ENCODE measurements around the gene TAP1. TPM values are rescaled to one million over a fixed set of nuclear protein-coding genes. Genes with fewer than 3 reads are reported as not detected.
A peak's percentile ranks its signal among the peaks of the same experiment; 100 is the strongest.

TAP1 gene
- total and polyA plus RNA-seq, 2 of the 8 experiments (the other 6 are each of a cell fraction or from before 2014, with no cell fraction given) = 16.8 to 22.0 TPM

DNA sequence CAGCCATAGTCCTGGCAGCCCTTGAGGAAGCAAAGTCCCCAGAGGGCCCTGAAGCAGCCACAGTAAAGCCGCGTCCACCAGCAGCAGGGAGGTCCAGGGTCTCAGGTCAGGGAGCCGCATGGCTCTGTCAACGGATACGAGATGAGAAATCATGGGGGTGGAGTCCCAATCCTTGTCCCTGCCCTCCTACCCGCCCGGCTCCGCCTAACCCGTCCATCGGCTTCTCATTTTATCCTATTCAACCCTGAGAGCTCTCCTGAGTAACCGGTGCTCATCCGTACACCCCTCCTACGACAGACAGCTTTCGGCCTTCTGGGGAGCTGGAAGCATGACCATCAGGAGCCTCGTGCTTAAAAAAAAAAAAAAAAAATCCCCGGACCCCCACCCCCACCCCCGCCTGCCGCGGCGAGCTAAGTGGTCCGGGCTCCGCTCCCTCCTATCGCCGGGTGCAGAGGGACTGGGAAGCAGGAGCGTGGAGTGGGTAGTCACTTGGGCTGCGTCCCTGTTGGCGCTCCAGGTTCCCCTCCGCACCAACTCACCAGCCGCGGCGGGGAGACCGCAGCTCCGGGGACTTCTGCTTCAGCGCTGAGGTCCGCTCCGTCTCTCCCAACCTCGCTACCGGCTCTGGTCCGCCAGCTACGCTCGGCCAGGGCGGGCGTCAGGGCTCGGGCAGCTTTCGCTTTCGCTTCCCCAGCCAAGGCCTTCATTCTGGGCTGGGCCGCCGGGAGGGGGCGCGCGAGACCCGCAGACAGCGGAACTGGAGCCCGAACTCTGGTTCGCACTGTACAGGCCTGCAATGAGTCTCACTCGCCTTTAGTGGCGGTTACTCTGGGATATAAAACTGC is 15.2 kb downstream of the TAP1 start, which contains the start of gene TAP2 (continued):
- TF ChIP-seq GTF2F1 (IDR thresholded peaks at IDR 0.05; ENCODE audit: borderline replicate concordance, low read depth, low read length) = 0 out of 2 replicates have a peak, but pooled peaks have one; percentile 35
- no peak for TF ChIP-seq KDM5A (IDR thresholded peaks at IDR 0.05; ENCODE audit: low read length)
- TF ChIP-seq SRF (IDR thresholded peaks at IDR 0.05; ENCODE audit: low read depth, low read length) = no peak
- TF ChIP-seq PHF8 (conservative IDR thresholded peaks at IDR 0.05; ENCODE audit: low read depth, low read length) = peak; percentile 63
- TF ChIP-seq RNF2 (IDR thresholded peaks at IDR 0.05; ENCODE audit: borderline replicate concordance, low read depth, low read length, missing control alignments, poor library complexity, severe bottlenecking) = no peak
- TF ChIP-seq POU5F1 (IDR thresholded peaks at IDR 0.05; ENCODE audit: low read depth, low read length) = no peak
- no peak for TF ChIP-seq CHD1 (IDR thresholded peaks at IDR 0.05; ENCODE audit: low read depth, low read length)
- no peak for TF ChIP-seq CBX8 (IDR thresholded peaks at IDR 0.05; ENCODE audit: borderline replicate concordance, low read depth, low read length)
- TF ChIP-seq ZNF274 (IDR thresholded peaks at IDR 0.05; ENCODE audit: borderline replicate concordance, extremely low read depth, low read length) = no peak
- no peak for TF ChIP-seq KDM1A (IDR thresholded peaks at IDR 0.05; ENCODE audit: borderline replicate concordance, low read length)
- TF ChIP-seq SIN3A (conservative IDR thresholded peaks at IDR 0.05 in 1 of 2, IDR thresholded peaks at IDR 0.05 in 1 of 2; ENCODE audit: low read depth in 1 of 2, low read length in 2 of 2) = peak; percentile 81 to 82; a peak in 3 of 4 replicates
- no peak for TF ChIP-seq SP4 (IDR thresholded peaks at IDR 0.05; ENCODE audit: low read length)
- peak; percentile 40; the same call in 1 of the 2 replicates for TF ChIP-seq JUND (IDR thresholded peaks at IDR 0.05; ENCODE audit: low read length)
- peak; percentile 81 for TF ChIP-seq KDM4A (IDR thresholded peaks at IDR 0.05; ENCODE audit: low read depth, low read length, severe bottlenecking)
- no peak for TF ChIP-seq TEAD4 (IDR thresholded peaks at IDR 0.05; ENCODE audit: low read depth, low read length)
- TF ChIP-seq HDAC6 (IDR thresholded peaks at IDR 0.05; ENCODE audit: low read depth, low read length) = no peak
- peak; percentile 64; the same call in 1 of the 2 replicates for TF ChIP-seq TAF1 (IDR thresholded peaks at IDR 0.05; ENCODE audit: low read depth, low read length)
- TF ChIP-seq SP1 (IDR thresholded peaks at IDR 0.05; ENCODE audit: low read depth, low read length) = no peak
- peak; percentile 34 for TF ChIP-seq TAF7 (optimal IDR thresholded peaks at IDR 0.05; ENCODE audit: borderline replicate concordance, low read depth, low read length)
- no peak for TF ChIP-seq CTBP2 (IDR thresholded peaks at IDR 0.05; ENCODE audit: borderline replicate concordance, insufficient read depth, insufficient read length, low read length)
- TF ChIP-seq POLR2A (IDR thresholded peaks at IDR 0.05; ENCODE audit: control extremely low read depth in 1 of 2, low read depth in 2 of 2, low read length in 2 of 2) = peak in 1 of 2 experiments; percentile 62; a peak in 1 of 3 replicates
- TF ChIP-seq, protein P1, sequence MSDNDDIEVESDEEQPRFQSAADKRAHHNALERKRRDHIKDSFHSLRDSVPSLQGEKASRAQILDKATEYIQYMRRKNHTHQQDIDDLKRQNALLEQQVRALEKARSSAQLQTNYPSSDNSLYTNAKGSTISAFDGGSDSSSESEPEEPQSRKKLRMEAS (IDR thresholded peaks at IDR 0.05) = peak; percentile 71
- peak; percentile 93 for TF ChIP-seq RBBP5 (IDR thresholded peaks at IDR 0.05; ENCODE audit: borderline replicate concordance, low read depth, low read length)
- no peak for TF ChIP-seq BACH1 (IDR thresholded peaks at IDR 0.05; ENCODE audit: low read length)

Data from H1 (cell line).